Measurements from ENCODE around the gene SH2D7.

The SH2D7 gene

DNA sequence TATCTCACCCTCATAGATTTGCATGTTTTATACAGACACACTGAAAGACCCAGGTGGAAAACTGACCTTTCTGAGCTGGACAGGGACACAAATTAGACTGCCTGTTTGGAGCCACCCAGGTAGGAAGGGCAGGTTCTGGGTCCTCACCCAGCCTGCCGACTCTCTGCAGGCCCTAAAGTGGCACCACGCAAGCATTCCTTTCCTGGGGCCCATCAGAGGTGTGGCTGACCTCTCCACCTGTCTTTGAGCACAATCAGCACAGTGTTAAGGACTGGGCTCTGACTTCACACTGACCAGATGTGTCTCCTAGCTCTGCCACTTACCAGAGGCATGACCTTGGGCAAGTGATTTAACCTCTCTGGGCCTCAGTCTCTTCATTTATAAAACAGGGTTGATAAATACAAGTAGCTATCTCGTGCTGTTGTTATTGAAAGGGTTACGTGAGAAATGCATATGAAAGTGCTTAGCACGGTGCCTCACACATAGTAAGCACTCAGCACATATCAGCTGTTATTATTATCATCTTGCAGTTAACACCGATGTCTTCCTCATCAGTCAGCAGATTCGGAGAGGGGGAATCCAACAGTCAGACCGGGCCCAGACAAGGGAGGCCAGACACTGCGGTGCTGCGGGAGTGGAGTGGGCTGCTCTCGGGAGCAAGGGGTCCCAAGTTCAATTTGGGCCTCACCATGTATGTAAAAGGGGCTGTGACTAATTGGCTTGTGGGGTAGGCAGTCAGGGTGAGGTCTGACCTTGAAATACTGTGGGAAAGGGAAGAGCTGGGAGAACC lies 12.9 kb upstream of the SH2D7 start:
- DNase-seq: no peak

GRCh38 chr15:78080088-78080460 lies 12.3 kb upstream of the SH2D7 start:
- no peak for DNase-seq

DNA sequence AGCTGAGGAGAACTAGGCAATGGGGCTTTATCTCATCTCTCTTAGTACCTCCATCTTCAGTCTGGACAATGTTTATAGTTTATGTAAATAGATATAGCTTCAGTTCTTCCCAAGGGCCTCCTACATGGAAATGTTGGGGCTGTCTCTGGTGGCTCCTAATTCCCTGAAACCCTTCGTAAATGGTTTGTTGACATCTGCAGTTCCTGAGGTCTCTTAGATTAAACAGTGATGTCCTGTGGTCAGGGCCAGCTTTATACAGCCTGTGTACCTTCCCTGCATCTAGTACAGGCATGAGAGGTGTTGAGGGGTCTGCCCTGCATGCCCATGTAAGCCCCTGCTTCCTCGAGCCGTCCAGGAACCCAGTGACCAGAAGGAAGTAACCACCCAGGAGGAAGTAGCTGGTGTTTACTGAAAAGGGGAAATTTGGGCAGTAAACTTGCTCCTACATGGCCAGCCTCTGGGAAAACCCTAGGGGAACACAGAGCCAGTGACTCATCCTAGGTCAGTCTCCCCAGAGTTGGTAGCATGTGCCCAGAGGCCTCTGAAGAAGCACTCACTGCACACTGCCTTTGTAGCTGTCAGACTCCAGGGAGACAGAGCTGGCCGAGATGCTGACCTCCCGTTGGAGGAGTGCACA lies 10.1 kb upstream of the SH2D7 start:
- no peak for DNase-seq

GRCh38 chr15:78082743-78083110 lies 9.6 kb upstream of the SH2D7 start:
- no peak for DNase-seq

- no peak for DNase-seq
These were observed 9.2 kb upstream of the SH2D7 start for GRCh38 chr15:78083186-78083585.

DNA sequence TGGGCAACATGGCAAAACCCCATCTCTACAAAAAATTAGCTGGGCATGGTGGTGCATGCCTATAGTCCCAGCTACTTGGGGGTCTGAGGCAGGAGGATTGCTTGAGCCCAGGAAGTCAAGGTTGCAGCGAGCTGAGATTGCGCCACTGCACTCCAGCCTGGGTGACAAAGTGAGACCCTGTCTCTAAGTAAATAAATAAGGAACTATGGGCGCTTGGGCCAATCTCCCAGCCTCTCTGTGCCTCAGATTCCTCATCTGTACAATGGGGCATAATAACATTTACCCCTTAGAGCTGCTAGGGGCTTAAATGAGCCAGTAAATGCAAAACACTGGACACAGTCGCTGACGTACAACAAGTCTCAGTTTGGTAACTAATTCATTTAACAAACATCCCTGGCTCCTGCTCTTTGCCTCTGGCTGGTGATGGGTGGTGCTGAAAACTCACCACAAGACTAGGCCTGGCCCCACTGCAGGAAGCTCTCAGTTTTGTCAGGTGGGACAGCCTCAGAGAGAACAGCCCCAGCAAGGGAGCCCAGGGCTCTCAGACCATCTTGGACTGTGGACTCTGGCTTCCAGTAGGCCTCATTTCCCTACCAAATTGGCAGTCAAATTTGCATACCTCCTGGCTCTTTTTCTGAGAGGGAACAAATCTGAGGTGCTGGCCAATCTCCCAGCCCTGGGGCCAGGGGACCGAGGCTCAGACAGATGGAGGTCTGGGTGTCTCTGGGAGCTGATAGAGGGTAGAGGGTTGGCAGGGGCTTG lies 8.5 kb upstream of the SH2D7 start:
- DNase-seq: no peak

DNA sequence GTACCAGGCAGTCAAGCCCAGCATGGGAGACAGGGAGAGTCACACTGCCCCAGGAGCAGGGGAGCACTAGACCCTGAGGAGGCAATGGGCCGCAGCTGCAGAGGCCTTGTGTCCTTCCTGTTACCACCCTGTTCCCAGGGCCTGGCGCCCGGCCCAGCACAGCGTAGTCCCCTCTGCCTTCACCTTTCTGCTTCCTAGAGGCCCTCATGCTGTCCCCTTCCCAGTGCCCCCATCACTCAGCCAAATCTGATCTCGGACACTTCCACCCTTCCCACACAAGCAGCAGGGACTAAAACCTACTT lies 8.0 kb upstream of the SH2D7 start:
- DNase-seq: no peak

DNA sequence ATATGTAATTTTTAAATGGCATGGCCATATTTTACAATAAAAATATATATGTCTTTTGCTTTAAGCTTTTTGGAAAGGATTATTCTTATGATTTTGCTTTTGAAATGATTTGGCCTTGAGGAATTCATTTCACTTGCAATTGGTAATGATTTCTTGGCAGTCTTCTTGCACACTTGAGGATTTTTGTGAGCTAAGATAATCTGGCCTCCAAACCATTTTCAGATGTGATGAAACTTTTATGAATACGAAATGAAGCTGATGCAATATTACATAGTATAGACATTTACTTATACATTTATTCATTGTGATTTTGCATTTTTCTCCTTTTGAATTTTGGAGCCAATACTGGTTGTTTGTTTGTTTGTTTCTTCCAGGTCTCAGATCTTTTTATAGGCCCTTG lies 6.4 kb upstream of the SH2D7 start:
- DNase-seq: no peak

GRCh38 chr15:78087951-78088772 lies 4.2 kb upstream of the SH2D7 start:
- DNase-seq: no peak

- no peak for DNase-seq
These were observed 3.6 kb upstream of the SH2D7 start for GRCh38 chr15:78088773-78089080.

DNA sequence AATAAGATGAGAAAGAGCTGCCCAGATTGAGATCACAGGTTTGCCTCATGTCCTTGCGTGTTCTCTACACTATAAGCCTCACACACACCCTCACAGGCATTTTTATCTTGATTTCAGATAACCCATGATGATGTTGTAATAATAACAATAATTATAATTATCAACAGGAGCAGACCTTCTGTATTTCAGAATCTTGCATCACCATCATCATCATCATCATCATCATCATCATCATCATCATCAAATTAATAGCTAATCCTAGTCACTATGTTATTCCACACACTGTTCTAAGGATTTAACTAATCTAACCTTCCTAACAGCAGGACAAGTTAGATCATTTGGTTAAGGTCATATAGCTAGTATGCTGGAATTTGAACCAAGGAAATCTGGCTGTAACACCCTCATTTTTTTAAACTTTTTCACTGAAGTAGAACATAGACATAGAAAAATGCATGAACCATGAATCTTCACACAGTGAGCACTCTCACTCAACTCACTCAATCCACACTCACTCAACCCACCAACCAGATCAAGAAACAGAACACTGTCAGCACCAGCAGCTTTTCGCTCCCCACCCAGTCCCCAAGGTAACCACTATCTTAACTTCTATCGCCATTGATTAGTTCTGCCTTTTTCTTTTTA lies 1.8 kb upstream of the SH2D7 start:
- no peak for DNase-seq

- DNase-seq: no peak
These were observed 1.1 kb downstream of the SH2D7 start for GRCh38 chr15:78093242-78094020.

GRCh38 chr15:78097667-78098066 lies 5.3 kb downstream of the SH2D7 start:
- no peak for DNase-seq

GRCh38 chr15:78098131-78098755 lies 5.9 kb downstream of the SH2D7 start:
- DNase-seq: no peak

DNA sequence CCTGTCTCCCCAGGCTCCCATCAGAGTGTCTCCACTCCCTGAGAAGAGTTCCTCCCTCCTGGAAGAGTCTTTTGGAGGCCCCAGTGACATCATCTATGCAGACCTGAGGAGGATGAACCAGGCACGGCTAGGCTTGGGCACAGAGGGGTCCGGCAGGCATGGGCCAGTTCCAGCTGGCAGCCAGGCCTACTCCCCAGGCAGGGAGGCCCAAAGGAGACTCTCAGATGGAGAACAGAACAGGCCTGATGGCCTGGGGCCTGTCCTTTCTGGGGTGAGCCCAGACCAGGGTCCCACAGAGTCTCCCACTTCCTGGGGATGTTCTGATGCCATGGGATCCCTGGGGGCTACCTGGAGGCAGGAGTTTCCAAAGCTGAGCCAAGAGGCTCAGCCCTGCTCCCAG lies 8.5 kb downstream of the SH2D7 start:
- no peak for DNase-seq

GRCh38 chr15:78101423-78102105 lies 9.2 kb downstream of the SH2D7 start:
- no peak for DNase-seq

DNA sequence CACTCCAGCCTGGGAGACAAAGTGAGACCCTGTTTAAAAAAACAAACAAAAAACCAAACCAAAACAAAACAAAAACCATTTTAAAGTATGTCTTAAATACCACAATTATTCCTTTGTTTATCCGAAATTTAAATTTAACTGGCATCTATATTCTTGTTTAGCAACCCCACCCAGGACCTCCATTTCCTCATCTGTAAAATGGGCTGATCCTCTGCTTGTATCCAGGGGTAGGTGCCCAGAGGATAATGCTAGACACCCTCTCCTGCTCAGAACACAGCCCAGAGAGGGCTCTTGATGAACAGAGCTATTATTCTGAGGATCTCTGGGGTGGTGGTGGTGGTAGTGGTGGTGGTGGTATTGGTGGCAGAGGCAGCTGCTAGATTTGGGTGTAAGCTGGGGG lies 9.8 kb downstream of the SH2D7 start:
- no peak for DNase-seq

GRCh38 chr15:78102741-78103140 lies 10.4 kb downstream of the SH2D7 start:
- DNase-seq: no peak

GRCh38 chr15:78103406-78104118 lies 11.2 kb downstream of the SH2D7 start:
- no peak for DNase-seq

DNA sequence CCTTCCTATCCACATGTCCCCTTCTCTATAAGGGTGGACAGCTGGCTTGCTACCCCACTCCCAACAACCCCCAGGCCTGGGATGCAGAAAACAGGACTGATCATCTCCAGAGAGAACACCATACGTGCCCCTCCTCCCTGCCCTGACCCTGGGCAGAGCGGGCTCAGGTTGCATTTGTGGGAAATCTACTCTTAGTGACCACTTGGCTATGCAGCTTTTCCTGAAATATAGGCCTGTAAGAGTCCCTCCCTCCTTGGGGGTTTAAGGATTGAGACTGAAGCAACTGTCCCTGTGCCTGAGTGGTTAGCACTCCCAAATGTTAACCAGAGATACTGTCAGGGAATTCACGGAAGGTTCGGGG lies 11.7 kb downstream of the SH2D7 start:
- no peak for DNase-seq
